Natural killer cell (primary cell): Measurements from ENCODE around the gene RAB31. TPM values are rescaled to one million over a fixed set of nuclear protein-coding genes. Genes with fewer than 3 reads are reported as not detected.

Experiments used
- ATAC-seq, 3 donors: fragments of 150-1000 bp in 2 of 3; fragments of 200-7000 bp in 1 of 3; cut with Tn5 transposase; 1 replicate in 1 of 3; 2 replicates in 2 of 3; pipeline ENCODE4 v1.10.0; 2021; ENCODE audit warnings: mild to moderate bottlenecking in 2 of 3, moderate library complexity in 2 of 3
- DNase-seq, 2 donors: peaks; one replicate each; pipeline versions ENCODE4 v3.0.0 to v3.0.0-alpha.2; 2013 to 2021; ENCODE audit warnings: mixed read lengths in 1 of 2
- H3K27ac ChIP-seq: one replicate; pipeline ENCODE4 v1.5.1; 2013; ENCODE audit warnings: mild to moderate bottlenecking, low read length
- H3K27me3 ChIP-seq: one replicate; pipeline ENCODE4 v1.6.1; 2013; ENCODE audit warnings: low read length; ENCODE audit not compliant: control insufficient read depth, insufficient read depth
- H3K36me3 ChIP-seq: one replicate; pipeline ENCODE4 v1.6.1; 2013; ENCODE audit warnings: low read length; ENCODE audit not compliant: control insufficient read depth, insufficient read depth
- H3K4me1 ChIP-seq: one replicate; pipeline ENCODE4 v1.6.1; 2013; ENCODE audit warnings: low read length; ENCODE audit not compliant: control insufficient read depth, insufficient read depth
- H3K4me3 ChIP-seq: one replicate; pipeline ENCODE4 v1.5.1; 2013; ENCODE audit warnings: low read length
- H3K9me3 ChIP-seq: one replicate; pipeline ENCODE4 v1.6.1; 2013; ENCODE audit warnings: low read length; ENCODE audit not compliant: control insufficient read depth, insufficient read depth
- H3K27ac Mint-ChIP-seq, 2 donors: one replicate each; pipeline ENCODE4 v1.8.0; 2022; ENCODE audit warnings: mild to moderate bottlenecking in 2 of 2, mixed read lengths in 2 of 2, moderate library complexity in 1 of 2
- H3K27me3 Mint-ChIP-seq, 2 donors: one replicate each; pipeline ENCODE4 v1.8.0; 2022; ENCODE audit warnings: low read depth in 2 of 2, mixed read lengths in 2 of 2
- H3K36me3 Mint-ChIP-seq: one replicate; pipeline ENCODE4 v1.8.0; 2022; ENCODE audit warnings: mixed read lengths
- H3K4me1 Mint-ChIP-seq, 2 donors: one replicate each; pipeline ENCODE4 v1.8.0; 2022; ENCODE audit warnings: mixed read lengths in 2 of 2
- H3K4me3 Mint-ChIP-seq: one replicate; pipeline ENCODE4 v1.8.0; 2022; ENCODE audit warnings: mild to moderate bottlenecking, moderate library complexity, mixed read lengths
- H3K9me3 Mint-ChIP-seq, 2 donors: one replicate each; pipeline ENCODE4 v1.8.0; 2022; ENCODE audit warnings: mixed read lengths in 2 of 2
- WGBS: methylation state at CpG from one replicate; pipeline ENCODE4 v1.1.7; 2013; ENCODE audit warnings: missing lambda C conversion rate; ENCODE audit not compliant: insufficient coverage; 5-methylcytosine and 5-hydroxymethylcytosine counted together
- intact Hi-C: fragments of 100-400 bp; cut with micrococcal nuclease; formaldehyde crosslinking; loops from one replicate; pipeline ENCODE4 v1.14.2; 2022
- total RNA-seq, 4 donors: library from RNA; stranded (reverse); fragments of 120-200 nt in 1 of 4; gene quantifications; one replicate each; pipeline versions ENCODE4 v1.2.3 to v1.2.4, GENCODE V29; 2013 to 2022
- TF ChIP-seq, protein P1 (sequence below): fragments of 200-600 bp; IDR thresholded peaks from one replicate; pipeline ENCODE4 v1.8.0; 2022; ENCODE audit warnings: antibody characterized with exemption

The RAB31 gene
- total RNA-seq, 3 donors from 2014 or later (not counting 1 experiment from before 2014, with no cell fraction given): 5.3 to 26.1 (median 9.9) TPM

DNA sequence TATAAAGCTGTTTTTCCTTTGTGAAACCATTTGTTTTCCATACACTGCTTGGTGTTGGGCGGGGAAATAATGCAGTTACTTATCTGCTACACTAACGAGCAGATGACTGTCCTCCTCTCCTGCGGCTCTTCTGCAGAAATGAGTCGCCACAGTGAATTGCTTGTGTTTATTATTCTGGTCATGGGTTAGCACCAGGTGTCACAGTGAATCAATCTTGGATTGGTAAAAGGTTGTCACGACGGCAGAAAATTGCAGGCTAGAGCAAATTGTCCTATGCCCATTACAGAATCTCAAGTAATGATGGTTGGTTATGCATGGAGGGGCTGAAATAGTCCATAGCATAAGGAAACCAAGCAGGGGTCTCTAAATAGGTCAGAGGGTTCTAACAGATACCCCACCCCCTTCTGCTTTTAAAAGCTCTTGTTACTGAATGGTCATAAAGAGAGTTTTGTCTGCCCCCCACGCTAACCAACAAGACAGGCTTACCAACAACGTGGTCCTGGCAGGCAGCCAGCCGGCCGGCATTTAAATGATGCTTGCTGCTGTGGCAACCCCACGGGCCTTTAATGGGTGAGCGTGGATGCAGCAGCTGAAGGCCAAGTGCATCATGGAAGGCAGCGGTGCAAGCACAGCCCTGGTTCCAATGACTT, 29.5 kb downstream of the RAB31 start:
- no peak overlapping the region for H3K4me3 ChIP-seq
- H3K4me3 Mint-ChIP-seq: no peak overlapping the region
- DNase-seq (no peak), ATAC-seq (no peak)
- no peaks in the 10 kb centered on the region for H3K9me3 Mint-ChIP-seq
- no peaks in the 10 kb centered on the region for H3K9me3 ChIP-seq
- no peak overlapping the region for H3K27ac Mint-ChIP-seq
- WGBS: 81% methylated on average over 12 of the region's 13 CpGs
- H3K27me3 Mint-ChIP-seq: peaks cover 0 to 10% of the 10 kb centered on the region in 2 donors
- TF ChIP-seq, protein P1, sequence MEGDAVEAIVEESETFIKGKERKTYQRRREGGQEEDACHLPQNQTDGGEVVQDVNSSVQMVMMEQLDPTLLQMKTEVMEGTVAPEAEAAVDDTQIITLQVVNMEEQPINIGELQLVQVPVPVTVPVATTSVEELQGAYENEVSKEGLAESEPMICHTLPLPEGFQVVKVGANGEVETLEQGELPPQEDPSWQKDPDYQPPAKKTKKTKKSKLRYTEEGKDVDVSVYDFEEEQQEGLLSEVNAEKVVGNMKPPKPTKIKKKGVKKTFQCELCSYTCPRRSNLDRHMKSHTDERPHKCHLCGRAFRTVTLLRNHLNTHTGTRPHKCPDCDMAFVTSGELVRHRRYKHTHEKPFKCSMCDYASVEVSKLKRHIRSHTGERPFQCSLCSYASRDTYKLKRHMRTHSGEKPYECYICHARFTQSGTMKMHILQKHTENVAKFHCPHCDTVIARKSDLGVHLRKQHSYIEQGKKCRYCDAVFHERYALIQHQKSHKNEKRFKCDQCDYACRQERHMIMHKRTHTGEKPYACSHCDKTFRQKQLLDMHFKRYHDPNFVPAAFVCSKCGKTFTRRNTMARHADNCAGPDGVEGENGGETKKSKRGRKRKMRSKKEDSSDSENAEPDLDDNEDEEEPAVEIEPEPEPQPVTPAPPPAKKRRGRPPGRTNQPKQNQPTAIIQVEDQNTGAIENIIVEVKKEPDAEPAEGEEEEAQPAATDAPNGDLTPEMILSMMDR: no peak
- intact Hi-C loops: no loop called here
- peaks cover 22 to 24% of the 10 kb centered on the region in 2 donors for H3K4me1 Mint-ChIP-seq
- H3K27ac ChIP-seq: no peak overlapping the region
- no peaks in the 10 kb centered on the region for H3K36me3 Mint-ChIP-seq
- H3K36me3 ChIP-seq: no peaks in the 10 kb centered on the region
- H3K27me3 ChIP-seq: no peaks in the 10 kb centered on the region
- H3K4me1 ChIP-seq: peaks cover 36% of the 10 kb centered on the region

DNA sequence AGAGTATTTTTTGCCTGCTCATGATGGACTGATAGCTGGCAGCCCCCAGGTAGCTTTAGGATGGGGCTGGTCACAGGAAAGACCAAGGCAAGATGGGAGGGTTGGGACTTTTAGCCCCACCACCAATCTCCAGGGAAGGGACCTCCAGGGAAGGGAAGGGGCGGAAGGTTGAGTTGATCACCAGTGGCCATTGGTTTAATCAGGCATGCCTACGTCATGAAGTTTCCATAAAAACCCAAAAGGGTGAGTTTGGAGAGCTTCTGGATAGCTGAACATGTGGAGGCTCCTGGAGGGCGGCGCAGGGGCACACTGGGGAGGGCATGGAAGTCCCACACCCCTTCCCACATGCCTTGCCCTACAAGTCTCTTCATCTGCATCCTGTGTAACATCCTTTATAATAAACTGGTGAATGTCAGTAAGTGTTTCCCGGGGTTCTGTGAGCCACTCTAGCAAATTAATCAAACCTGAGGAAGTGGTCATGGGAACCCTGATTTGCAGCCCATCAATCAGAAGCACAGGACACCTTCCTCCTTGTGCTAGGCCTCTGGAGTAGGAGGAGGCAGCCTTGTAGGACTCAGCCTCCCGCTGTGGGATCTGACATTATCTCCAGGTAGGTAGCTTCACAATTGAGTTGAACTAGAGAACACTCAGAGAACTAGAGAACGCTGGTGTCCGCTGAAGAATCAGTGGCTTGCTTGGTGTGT, 30.3 kb downstream of the RAB31 start:
- Mint-ChIP-seq H3K27me3 (peaks cover 0 to 8% of the 10 kb centered on the region in 2 donors), H3K27ac (no peak overlapping the region)

DNA sequence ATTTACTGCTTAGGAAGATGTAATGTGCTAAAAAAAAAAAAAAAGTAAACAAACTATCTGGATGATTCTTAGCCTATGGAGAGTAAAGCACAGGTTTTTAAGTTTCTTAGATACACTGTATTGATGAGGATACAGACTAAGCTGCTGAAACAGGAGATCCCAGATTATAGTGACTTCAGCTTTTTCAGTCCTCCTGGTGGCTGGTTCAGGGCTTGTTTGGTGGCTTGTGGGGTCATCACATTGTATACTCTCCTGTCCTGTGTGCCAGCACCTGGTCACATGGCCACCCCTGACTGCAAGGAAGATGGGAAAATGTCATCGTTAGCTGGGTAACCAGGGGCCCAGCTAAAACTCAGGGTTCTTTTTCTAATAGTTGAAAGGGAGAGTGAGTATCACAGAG, 31.4 kb downstream of the RAB31 start:
- 100% methylated on average over 1 of the region's 1 CpG for WGBS
- Mint-ChIP-seq H3K36me3 (no peaks in the 10 kb centered on the region), H3K9me3 (no peaks in the 10 kb centered on the region), H3K4me3 (no peak overlapping the region), H3K27ac (no peak overlapping the region), H3K4me1 (peaks cover 11% of the 10 kb centered on the region in 2 donors), H3K27me3 (peaks cover 9 to 10% of the 10 kb centered on the region in 2 donors)
- TF ChIP-seq, protein P1: no peak
- no peak for DNase-seq
- no peak for ATAC-seq
- H3K27ac ChIP-seq: no peak overlapping the region
- H3K4me1 ChIP-seq: peaks cover 24% of the 10 kb centered on the region
- no peaks in the 10 kb centered on the region for H3K9me3 ChIP-seq
- intact Hi-C loops: no loop called here
- no peaks in the 10 kb centered on the region for H3K27me3 ChIP-seq
- H3K36me3 ChIP-seq: no peaks in the 10 kb centered on the region
- no peak overlapping the region for H3K4me3 ChIP-seq

More for the DNA sequence above, 30.3 kb downstream of the RAB31 start:
- TF ChIP-seq, protein P1: no peak
- whole genome bisulfite sequencing: 75% methylated on average over 8 of the region's 8 CpGs
- DNase-seq (no peak), ATAC-seq (no peak)
- intact Hi-C loops: no loop called here
- peaks cover 33% of the 10 kb centered on the region for H3K4me1 ChIP-seq
- H3K36me3 Mint-ChIP-seq: no peaks in the 10 kb centered on the region
- H3K9me3 ChIP-seq: no peaks in the 10 kb centered on the region
- no peak overlapping the region for H3K27ac ChIP-seq
- H3K4me1 Mint-ChIP-seq: peaks cover 21 to 22% of the 10 kb centered on the region in 2 donors
- H3K4me3 Mint-ChIP-seq: no peak overlapping the region
- no peaks in the 10 kb centered on the region for H3K9me3 Mint-ChIP-seq
- H3K36me3 ChIP-seq: no peaks in the 10 kb centered on the region
- no peak overlapping the region for H3K4me3 ChIP-seq
- H3K27me3 ChIP-seq: no peaks in the 10 kb centered on the region
